Dermis blood vessel endothelial cell (primary cell): ENCODE measurements around the gene MMUT. TPM values are rescaled to one million over a fixed set of nuclear protein-coding genes. Genes with fewer than 3 reads are reported as not detected.
"Not testable (repeated sequence)": the region's sequence is repeated elsewhere in the genome, so short reads cannot be mapped to it uniquely, and the experiment has no call there.

Source experiments
- DNase-seq: peaks from one replicate; pipeline ENCODE4 v3.0.0; 2010
- total RNA-seq: library from RNA; depleted of rRNA; stranded (reverse); fragments of >200 nt; gene quantifications from 2 replicates; pipeline ENCODE4 v1.2.3, GENCODE V29; 2014

MMUT gene
- total RNA-seq: 11.1 and 23.3 TPM in 2 replicates

- peak; percentile 97 for DNase-seq
These were observed at the start of gene MMUT, which contains the start of gene CENPQ for GRCh38 chr6:49462927-49463611. TSS of gene MMUT (minus strand) at chr6:49463253. CDS start at chr6:49459466, 3,787 bp downstream. TSS of gene CENPQ (plus strand) at chr6:49463370. CDS start at chr6:49470177, 6,807 bp downstream.

GRCh38 chr6:49509342-49509741, 46.3 kb upstream of the MMUT start:
- no peak for DNase-seq

GRCh38 chr6:49506569-49507111, 43.6 kb upstream of the MMUT start:
- no peak for DNase-seq

- DNase-seq: no peak
These were observed 41.6 kb upstream of the MMUT start for GRCh38 chr6:49504666-49505065.

GRCh38 chr6:49499623-49500022, 36.6 kb upstream of the MMUT start, which contains the start of gene GLYATL3:
TSS of gene GLYATL3 (plus strand) at chr6:49499923. CDS start at chr6:49511991, 12,068 bp downstream.
- no peak for DNase-seq

- no peak for DNase-seq
These were observed 36.1 kb upstream of the MMUT start for GRCh38 chr6:49499126-49499525.

GRCh38 chr6:49497304-49497703, 34.3 kb upstream of the MMUT start:
- DNase-seq: no peak

GRCh38 chr6:49490633-49491032, 27.6 kb upstream of the MMUT start:
- no peak for DNase-seq

- DNase-seq: not testable (repeated sequence)
These were observed 20.3 kb upstream of the MMUT start for GRCh38 chr6:49483380-49483779.

- not testable (repeated sequence) for DNase-seq
These were observed 18.8 kb upstream of the MMUT start for GRCh38 chr6:49481846-49482245.

GRCh38 chr6:49479308-49479970, 16.4 kb upstream of the MMUT start:
- DNase-seq: no peak

- DNase-seq: not testable (repeated sequence)
These were observed 13.5 kb upstream of the MMUT start for GRCh38 chr6:49476564-49476963.

GRCh38 chr6:49468042-49468441, 5.0 kb upstream of the MMUT start:
- DNase-seq: no peak

GRCh38 chr6:49464691-49465090, 1.6 kb upstream of the MMUT start:
- no peak for DNase-seq

- no peak for DNase-seq
These were observed 537 bp upstream of the MMUT start for GRCh38 chr6:49463612-49463967.

- DNase-seq: no peak
These were observed 490 bp downstream of the MMUT start for GRCh38 chr6:49462599-49462926.

- DNase-seq: peak; percentile 19
These were observed 982 bp downstream of the MMUT start for GRCh38 chr6:49462071-49462470.

- no peak for DNase-seq
These were observed 5.3 kb downstream of the MMUT start for GRCh38 chr6:49457771-49458170.

GRCh38 chr6:49454787-49455709, 8.0 kb downstream of the MMUT start:
- no peak for DNase-seq

GRCh38 chr6:49453221-49453620, 9.8 kb downstream of the MMUT start:
- peak; percentile 28 for DNase-seq

GRCh38 chr6:49430866-49431265, 32.2 kb downstream of the MMUT start:
- peak; percentile 68 for DNase-seq

GRCh38 chr6:49430187-49430586, 32.9 kb downstream of the MMUT start:
- DNase-seq: no peak

GRCh38 chr6:49423817-49424216, 39.2 kb downstream of the MMUT start:
- DNase-seq: peak; percentile 28
